Left hindlimb (tissue), 1 donor: ENCODE data around the gene ANKRD29.
A peak's percentile ranks its signal among the peaks of the same experiment; 100 is the strongest.

Experiments
- DNase-seq: peaks from one replicate; pipeline ENCODE4 v3.0.0-alpha.2; 2018

The ANKRD29 gene, protein sequence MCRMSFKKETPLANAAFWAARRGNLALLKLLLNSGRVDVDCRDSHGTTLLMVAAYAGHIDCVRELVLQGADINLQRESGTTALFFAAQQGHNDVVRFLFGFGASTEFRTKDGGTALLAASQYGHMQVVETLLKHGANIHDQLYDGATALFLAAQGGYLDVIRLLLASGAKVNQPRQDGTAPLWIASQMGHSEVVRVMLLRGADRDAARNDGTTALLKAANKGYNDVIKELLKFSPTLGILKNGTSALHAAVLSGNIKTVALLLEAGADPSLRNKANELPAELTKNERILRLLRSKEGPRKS

GRCh38 chr18:23662309-23663263 lies at the start of gene ANKRD29:
Gene ANKRD29 (minus strand): TSS chr18:23662911. CDS start chr18:23662730, 181 bp downstream.
- peak; percentile 57 for DNase-seq

GRCh38 chr18:23712445-23712844 lies 49.7 kb upstream of the ANKRD29 start:
- no peak for DNase-seq

DNA sequence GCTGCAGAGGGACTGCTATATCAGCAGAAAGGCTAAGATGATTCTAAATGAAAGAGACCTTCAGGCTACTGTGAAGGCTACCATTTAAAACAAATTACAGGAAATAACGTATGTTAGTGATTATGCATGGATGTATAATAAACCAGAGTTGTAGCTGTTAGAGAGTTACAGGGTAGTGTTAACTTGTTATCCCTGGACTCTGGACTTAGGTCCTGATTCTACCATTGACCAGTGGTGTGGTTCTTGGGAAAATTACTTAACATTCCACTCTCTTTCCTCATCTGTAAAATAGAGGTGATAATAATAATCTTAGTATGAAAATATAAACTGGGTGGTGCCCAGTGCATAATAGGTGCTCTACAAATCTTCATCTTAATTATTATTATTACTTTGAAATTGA lies 48.7 kb upstream of the ANKRD29 start:
- no peak for DNase-seq

GRCh38 chr18:23710946-23711345 lies 48.2 kb upstream of the ANKRD29 start:
- DNase-seq = no peak

DNA sequence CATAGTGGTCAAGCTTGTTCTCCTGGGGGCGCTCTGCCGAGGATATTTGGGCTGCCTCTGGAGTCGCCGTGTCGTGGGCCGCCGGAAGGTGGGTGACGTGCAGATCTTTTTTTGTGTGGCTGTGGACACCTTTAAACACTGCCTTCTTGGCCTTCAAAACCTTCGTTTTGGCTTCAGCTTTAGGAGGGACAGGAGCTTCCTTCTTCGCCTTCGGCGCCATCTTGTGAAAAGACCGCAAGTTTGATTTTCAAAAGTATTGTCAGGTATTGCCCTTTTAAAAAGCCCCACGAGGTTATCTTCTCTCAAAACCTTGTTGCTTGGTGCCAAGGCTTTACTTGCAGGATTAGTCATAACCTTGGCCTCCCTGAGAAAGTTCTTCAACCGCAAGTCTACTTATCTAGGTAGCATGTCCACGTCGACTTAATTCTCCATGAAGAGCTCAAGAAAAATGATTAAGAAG lies 47.4 kb upstream of the ANKRD29 start:
- DNase-seq = no peak

DNA sequence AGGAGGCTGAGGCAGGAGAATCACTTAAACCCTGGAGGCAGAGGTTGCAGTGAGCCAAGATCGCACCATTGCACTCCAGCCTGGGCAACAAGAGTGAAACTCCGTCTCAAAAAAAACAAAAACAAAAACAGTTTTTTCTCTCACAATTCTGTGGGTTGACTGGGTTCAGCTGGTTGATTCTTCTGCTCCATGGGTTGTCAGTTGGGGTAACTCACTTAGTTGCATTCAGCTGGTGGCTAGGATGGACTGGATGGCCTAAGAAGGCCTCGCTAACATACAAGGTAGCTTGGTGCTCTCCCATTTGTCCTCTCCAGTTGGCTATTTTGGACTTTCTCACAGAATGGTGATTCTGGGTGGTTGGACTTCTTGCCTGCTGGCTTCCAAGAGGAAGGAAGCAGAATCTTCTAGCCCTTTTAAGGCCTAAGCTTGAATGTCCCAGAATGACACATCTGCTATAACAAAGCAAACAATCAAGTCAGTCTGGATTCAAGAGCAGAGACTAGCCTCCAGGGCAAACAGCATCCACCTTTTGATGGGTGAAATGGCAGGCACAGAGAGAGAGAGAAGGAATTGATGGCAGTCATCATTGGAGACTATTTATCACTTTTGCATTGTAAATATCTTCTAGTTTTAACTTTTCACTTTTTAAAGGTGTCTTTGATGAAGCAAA lies 44.4 kb upstream of the ANKRD29 start:
- no peak for DNase-seq

DNA sequence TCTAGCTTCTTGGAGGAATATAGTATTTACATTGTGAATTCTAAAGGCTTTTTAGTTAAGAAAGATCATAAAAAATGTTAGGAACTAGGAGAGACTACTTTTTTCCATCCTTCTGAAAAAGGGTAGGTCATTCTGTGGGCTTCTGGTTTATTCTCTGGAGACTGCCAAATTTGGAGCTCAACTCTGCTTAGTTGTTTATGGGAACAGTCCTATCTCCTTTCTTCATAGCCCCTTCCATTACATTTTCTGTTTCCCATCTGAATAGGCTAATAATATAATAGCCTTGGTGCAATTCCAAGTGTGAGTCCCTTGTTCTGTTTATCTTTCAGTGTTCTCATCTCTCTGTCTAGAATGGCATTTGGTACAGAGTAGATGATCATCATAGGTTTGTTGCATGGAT lies 42.1 kb upstream of the ANKRD29 start:
- DNase-seq = no peak

DNA sequence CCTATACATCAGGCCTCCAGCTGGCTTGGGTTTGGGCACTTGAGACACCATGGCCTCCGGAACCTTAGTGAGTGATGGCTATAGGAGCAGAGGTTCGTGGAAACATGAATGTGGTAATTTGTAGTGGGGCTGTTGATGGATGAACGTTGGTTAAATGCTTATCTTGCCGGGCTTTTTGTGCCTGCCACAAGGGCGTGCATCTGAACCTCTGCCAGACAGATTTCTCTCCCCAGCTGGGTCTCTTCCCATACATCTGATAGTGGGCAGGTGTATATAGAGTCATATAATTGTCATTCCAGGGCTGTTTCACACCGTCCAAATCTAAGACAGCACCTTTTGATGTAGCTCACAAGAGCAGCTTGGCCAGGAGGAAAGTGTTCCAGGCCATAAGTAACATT lies 41.3 kb upstream of the ANKRD29 start:
- DNase-seq = no peak

GRCh38 chr18:23703057-23703986 lies 40.6 kb upstream of the ANKRD29 start:
- no peak for DNase-seq

DNA sequence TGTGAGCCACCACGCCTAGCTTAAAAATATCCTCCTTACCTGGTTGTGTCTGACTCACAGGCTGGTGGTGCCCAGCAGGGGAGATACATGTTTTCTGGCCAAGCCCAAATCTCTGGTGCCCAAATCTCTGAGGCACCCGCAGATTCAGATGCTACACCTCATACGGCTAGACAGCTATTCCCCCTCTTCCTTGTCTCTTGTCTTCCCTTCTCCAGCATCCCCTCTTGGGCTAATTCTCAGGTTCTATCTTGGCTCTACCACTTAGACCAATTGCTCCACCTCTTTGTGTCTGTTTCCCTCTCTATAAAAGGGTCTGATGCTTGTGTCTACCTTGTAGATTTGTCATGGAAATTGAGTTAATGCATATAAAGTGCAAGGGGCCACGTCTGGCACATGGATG lies 39.9 kb upstream of the ANKRD29 start:
- no peak for DNase-seq

GRCh38 chr18:23701544-23702064 lies 38.9 kb upstream of the ANKRD29 start:
- DNase-seq = no peak

DNA sequence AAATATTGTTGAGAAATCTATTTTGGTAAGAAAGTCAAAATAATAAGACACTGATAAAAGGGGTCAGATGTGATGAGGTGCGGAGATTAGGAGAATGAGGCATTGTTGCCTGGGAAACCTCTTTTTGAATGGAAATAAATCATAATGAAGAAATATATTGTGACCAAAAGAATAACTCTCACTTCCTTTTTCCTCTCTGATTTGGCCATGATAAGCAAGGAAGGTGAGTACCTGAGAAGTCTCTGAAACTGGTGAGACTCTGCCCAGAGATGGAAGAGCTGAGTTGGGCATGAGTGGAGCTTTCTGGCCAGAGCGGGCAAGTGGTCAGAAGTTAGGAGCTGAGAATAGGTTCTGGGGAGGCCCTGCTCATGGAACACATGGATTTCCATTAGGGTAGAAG lies 38.3 kb upstream of the ANKRD29 start:
- DNase-seq = no peak

DNA sequence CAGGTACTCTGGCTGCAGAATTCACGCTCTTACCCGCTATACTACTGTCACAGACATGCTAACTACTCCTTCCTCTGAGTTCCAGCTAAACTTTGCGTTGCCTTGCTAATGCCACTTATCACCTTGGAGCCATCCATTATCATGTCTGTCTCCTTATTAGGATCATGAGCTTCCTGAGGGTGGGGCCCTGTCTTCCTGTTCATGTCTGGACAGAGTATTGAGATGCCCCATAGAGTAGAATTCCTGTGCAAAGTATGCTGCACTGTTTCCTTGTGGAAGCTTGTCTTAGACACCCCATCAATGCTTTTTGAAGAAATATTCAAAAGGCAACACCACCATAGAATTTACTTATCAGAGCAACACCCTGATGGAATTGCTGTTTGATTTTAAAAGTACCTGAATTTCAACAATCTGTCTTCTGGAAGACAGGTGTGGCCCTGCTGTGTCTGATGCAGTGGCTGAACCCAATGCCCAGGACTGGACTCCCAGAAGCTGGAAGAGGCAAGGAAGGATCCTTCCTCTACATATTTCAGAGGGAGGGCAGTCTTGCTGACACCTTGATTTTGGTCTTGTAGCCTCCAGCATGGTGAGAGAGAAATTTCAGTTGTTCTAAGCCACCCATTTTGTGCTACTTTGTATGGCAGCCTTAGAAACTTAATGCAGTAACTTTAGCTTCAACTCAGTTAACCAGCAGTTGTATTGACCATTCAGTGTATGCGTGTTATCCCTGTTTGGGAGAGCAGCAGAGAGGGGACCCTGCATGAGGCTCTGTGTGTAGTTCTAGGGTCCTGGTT lies 32.1 kb upstream of the ANKRD29 start:
- no peak for DNase-seq

DNA sequence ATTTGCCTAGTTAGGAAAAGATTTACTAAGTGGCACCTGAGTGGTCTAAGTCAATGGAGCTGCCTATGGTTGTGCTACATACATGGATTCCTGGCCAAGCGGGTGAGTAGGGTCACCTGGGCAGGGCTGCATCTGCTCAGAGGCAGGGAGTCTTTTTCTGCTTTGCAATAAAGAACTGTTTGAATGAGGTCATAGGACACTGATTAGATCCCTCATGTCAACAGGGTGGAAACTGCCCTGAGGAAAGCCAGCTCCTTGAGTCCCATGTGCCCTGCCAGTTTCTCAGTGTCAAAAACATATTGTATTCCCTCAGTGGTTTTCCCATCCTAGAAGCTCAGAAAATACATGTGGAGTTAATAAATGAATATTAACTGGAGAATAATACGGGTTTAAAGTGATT lies 31.1 kb upstream of the ANKRD29 start:
- DNase-seq = no peak

- DNase-seq = no peak
Measured at GRCh38 chr18:23690505-23691068, 27.9 kb upstream of the ANKRD29 start.

DNA sequence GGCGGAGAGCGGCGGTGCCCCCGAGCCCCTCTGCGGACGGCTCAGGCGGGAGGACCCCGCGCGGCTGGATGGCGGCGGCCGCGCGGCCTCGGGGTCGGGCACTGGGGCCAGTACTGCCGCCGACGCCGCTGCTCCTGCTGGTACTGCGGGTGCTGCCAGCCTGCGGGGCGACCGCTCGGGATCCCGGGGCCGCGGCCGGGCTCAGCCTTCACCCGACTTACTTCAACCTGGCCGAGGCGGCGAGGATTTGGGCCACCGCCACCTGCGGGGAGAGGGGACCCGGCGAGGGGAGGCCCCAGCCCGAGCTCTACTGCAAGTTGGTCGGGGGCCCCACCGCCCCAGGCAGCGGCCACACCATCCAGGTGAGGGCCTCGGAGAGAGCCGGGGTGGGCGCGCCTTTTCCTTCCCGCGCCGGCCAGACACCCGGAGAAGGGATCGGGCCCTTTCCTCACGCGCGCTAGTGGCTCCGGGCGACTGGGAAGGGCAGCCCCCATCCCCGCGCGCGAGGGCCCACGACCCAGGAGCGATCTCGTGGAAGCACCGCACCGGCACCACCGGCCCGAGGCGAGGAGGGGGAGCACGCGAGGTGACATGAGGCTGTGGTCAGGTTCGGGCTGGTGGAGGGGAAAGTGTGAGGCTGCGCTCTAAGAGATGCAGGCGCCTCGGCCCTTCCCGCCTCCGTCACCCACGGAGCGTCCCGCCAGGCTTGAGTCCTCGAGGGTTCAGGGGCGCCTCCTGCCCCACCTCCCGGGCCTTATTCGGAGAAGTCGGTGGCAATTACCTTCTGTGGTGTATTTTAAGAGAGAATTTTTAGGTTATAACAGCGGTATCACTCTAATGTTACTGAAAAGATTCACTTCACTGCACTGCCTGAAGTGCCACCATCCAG lies 27.1 kb upstream of the ANKRD29 start:
- DNase-seq = no peak

GRCh38 chr18:23689031-23689615 lies 26.4 kb upstream of the ANKRD29 start, which contains the start of gene LAMA3:
Gene LAMA3 (plus strand): TSS chr18:23689453. CDS start chr18:23689684, 231 bp downstream.
- peak; percentile 70 for DNase-seq

GRCh38 chr18:23688528-23688927 lies 25.8 kb upstream of the ANKRD29 start:
- DNase-seq = no peak
